GM18507 (cell line): ENCODE results near the gene IQCM.
"Not testable (repeated sequence)": the region's sequence is repeated elsewhere in the genome, so short reads cannot be mapped to it uniquely, and the experiment has no call there.

Experiments
- DNase-seq: peaks from one replicate; pipeline ENCODE4 v3.0.0; 2011; ENCODE audit warnings: low read depth; ENCODE audit not compliant: insufficient read length; ENCODE audit errors: extremely low spot score
- FAIRE-seq: peaks from 2 replicates; lab custom pipeline; 2011; peaks lifted over from hg19 to GRCh38; lab: Jason Lieb, UNC

IQCM gene

DNA sequence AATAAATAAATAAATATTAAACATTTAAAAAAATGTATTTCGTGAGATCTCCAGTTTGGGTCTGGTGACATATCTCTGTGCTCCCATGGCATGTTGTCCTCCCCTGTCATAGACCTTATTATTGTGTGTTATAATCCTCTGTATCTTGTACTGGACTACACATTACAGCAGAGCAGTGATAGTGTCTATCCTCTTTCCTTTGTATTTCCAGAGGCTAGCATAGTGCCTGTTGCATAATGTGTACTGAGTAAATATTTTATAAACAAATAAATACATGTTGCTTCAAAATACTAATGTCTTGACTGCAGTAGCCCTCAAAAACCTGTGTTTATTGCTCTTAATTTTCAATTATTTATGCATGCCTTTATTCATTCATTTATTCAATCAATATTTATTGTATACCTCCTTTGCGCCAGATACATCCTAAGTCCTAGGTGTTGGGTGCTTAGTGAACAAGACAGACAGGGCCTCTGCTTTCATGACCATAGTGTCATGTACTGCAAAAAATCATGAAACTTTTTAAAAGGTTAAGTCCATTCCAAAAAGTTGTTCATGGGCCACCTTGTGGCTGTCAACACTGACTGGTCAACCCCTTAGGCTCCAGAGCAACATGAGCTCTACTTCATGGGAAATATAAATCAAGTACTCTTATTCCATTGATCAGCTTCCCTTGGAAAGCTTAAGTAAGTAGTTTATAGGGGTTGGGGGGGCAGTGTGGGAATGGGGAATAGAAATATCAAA lies 303.9 kb downstream of the IQCM start:
- no peak for FAIRE-seq
- no peak for DNase-seq

DNA sequence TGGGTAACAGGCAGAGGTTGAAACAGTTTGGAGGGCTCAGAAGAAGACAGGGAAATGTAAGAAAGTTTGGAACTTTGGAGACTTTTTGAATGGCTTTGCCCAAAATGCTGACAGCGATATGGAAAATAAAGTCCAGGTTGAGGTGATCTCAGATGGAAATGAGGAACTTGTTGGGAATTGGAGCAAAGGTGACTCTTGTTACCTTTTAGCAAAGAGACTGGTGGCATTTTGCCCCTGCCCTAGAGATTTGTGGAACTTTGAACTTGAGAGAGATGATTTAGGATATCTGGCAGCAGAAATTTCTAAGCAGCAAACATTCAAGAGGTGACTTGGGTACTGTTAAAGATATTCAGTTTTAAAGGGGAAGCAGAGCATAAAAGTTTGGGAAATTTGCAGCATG lies 308.3 kb downstream of the IQCM start:
- not testable (repeated sequence) for FAIRE-seq, DNase-seq

DNA sequence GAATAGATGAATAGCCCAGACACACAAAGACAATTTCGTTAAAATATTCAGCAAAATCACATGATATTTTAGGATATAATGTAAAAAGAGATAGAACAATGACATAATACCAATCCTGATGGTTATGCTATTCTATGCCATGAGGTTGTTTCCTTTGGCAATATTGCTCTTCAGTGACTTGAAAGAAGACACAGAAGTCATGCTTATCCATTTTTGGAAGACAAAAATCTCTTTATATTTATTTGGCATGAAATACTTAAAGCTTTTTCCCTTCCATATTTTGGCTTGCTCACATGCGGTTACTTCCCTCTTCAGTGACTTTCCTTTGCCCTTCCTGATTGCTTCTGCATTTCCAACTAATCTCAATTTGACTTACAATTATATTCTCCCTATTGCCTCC lies 314.8 kb downstream of the IQCM start:
- no peak for FAIRE-seq

GRCh38 chr4:149499726-149500125 lies 315.9 kb downstream of the IQCM start:
- DNase-seq (no peak), FAIRE-seq (no peak)

More for the DNA sequence above, 314.8 kb downstream of the IQCM start:
- DNase-seq: no peak

DNA sequence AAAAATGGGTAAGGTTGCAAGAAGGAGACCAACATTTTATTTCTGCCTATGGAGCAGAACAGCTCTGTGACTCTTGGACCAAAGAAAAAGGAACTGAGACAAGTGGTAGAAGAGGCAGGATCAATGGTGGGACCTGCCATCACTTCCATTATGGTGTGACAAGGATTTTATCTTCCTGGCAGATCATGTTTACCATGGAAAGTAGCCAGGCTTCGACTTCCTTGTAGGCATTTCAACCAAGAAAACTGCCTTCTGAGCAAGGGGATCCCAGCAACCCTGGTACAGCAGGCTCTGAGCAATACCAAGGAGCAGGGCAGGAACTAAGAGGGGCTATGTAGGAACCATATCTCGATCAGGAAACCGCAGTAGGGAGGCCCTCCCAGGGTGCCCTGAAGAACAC lies 317.4 kb downstream of the IQCM start:
- DNase-seq: no peak
- no peak for FAIRE-seq

GRCh38 chr4:149493492-149493891 lies 322.2 kb downstream of the IQCM start:
- DNase-seq: no peak
- no peak for FAIRE-seq

- DNase-seq (no peak), FAIRE-seq (no peak)
Observed at GRCh38 chr4:149489321-149489720, 326.3 kb downstream of the IQCM start.

DNA sequence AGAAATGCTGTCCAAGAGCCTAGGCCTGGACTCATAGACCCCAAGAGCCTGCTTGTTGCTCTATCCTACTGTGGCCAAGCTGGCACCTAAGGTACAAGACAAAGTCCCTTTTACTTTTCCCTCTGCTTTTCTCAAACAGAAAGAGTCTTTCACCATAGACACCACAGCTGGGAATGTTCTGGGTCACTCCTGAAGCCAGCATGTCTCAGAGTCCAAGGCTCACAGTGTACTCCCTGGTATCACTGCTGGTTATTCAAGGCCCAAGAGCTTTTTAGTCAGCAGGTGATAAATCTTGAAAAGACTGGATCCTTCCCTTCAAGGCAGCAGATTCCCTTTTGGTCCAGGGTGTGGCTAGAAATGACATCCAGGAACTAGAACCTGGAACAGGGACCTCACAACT lies 328.8 kb downstream of the IQCM start:
- DNase-seq (no peak), FAIRE-seq (no peak)

DNA sequence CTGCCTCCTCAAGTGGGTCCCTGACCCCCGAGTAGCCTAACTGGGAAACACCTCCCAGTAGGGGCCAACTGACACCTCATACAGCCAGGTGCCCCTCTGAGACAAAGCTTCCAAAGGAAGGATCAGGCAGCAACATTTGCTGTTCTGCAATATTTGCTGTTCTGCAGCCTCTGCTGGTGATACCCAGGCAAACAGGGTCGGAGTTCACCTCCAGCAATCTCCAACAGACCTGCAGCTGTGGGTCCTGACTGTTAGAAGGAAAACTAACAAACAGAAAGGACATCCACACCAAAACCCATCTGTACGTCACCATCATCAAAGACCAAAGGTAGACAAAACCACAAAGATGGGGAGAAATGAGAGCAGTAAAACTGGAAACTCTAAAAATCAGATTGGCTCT lies 347.0 kb downstream of the IQCM start:
- not testable (repeated sequence) for DNase-seq, FAIRE-seq

DNA sequence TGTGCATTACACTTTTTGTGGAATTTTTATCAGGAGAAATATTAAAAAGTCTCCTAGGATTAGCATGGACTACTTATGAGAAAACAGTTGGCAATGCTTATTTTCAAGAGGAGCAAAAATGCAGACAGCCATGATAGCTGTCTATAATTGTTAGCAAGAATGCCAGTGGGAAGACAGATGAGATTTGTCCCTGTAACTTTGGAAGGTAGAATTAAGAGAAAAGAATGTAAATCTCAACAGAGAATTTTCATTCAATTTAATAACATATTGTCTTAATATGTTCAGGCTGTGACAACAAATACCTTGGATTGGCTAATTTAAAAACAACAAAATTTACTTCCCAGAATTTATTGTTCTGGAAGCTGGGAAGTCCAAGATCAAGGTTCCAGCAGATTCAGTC lies 349.2 kb downstream of the IQCM start:
- DNase-seq (no peak), FAIRE-seq (no peak)

GRCh38 chr4:149465955-149466354 lies 349.7 kb downstream of the IQCM start:
- FAIRE-seq: no peak
- DNase-seq: no peak

- FAIRE-seq (no peak), DNase-seq (no peak)
Observed at GRCh38 chr4:149443537-149443936, 372.1 kb downstream of the IQCM start.

GRCh38 chr4:149441338-149441737 lies 374.3 kb downstream of the IQCM start:
- FAIRE-seq (no peak), DNase-seq (no peak)

GRCh38 chr4:149426461-149426860 lies 389.2 kb downstream of the IQCM start:
- DNase-seq (no peak), FAIRE-seq (no peak)

- DNase-seq: no peak
Observed at GRCh38 chr4:149409555-149409962, 406.1 kb downstream of the IQCM start.

GRCh38 chr4:149409146-149409545 lies 406.5 kb downstream of the IQCM start:
- DNase-seq: no peak
- FAIRE-seq: no peak

More at GRCh38 chr4:149409555-149409962, 406.1 kb downstream of the IQCM start:
- no peak for FAIRE-seq

- DNase-seq (no peak), FAIRE-seq (no peak)
Observed at GRCh38 chr4:149404143-149404542, 411.5 kb downstream of the IQCM start.

- FAIRE-seq: no peak
- DNase-seq: no peak
Observed at GRCh38 chr4:149403081-149403480, 412.6 kb downstream of the IQCM start.

DNA sequence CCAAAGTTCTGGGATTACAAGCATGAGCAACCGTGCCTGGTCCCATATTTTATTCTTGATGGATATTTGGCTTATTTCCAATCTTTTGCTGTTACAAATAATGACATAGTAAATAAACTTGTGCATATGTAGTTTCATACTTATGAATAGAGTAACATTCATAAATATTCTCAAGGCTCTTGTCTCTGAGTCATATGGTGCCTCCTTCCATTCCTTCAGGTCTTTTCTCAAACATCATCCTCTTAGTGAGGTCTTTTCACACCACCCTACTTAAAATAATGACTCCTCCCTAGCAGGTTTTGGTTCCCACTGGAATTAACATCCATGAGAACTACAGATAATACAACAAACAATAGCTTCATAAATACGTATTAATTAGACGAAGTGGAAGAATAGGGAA lies 416.6 kb downstream of the IQCM start:
- FAIRE-seq: no peak
- no peak for DNase-seq

- no peak for DNase-seq
- FAIRE-seq: peak; percentile 68
Observed at GRCh38 chr4:149370785-149371420, 444.7 kb downstream of the IQCM start.

- FAIRE-seq (no peak), DNase-seq (no peak)
Observed at GRCh38 chr4:149370002-149370401, 445.6 kb downstream of the IQCM start.
